GM18870 (cell line): ENCODE data around the gene NCOA5.
"Not testable (repeated sequence)": the region's sequence is repeated elsewhere in the genome, so short reads cannot be mapped to it uniquely, and the experiment has no call there.

Experiments used
- ATAC-seq: cut with Tn5 transposase; IDR thresholded peaks from one replicate; pipeline ENCODE4 v1.9.1; 2021; ENCODE audit warnings: moderate library complexity; ENCODE audit not compliant: unreplicated experiment

NCOA5 gene

GRCh38 chr20:46093531-46093930, 3.8 kb upstream of the NCOA5 start:
- ATAC-seq, result no peak

- ATAC-seq, result not testable (repeated sequence)
Observed at GRCh38 chr20:46091622-46092535, 2.1 kb upstream of the NCOA5 start.

GRCh38 chr20:46089167-46089416, 670 bp downstream of the NCOA5 start:
- ATAC-seq, result peak; percentile 22

DNA sequence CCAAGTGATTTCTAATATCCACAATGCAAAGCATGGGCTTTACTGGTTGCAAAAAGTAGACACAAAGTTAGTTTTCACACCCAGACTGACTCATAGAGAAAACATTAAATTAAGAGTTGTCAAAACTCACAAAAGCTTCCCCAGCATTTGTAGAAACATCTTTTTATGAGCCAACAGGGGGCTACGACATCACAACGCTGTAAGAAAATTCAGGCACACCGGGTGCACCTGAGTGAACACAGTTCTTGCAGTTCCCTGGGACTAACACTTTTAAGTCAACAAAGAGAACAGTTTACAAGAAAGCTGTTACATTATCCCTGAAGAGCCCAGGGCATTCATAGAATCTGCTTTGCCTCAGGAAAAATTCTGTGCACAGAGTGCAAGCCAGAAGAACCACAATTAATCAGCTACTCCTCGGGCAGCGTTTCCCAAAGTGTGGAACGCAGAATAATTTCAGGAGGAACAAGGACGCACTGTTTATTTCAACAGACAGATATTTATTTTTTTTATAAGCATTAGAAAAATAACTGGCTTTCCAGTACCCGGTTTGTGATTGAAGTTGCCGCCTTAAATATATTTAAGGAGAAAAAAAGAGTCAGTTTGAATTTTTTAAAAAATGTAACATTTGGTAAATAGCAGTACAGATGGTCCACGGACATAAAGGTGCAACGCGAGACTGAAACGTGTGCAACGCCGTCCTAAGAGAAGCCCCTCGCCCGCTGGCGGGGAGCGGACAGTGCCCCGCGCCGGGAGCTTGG, 1.2 kb downstream of the NCOA5 start:
- ATAC-seq, result no peak

DNA sequence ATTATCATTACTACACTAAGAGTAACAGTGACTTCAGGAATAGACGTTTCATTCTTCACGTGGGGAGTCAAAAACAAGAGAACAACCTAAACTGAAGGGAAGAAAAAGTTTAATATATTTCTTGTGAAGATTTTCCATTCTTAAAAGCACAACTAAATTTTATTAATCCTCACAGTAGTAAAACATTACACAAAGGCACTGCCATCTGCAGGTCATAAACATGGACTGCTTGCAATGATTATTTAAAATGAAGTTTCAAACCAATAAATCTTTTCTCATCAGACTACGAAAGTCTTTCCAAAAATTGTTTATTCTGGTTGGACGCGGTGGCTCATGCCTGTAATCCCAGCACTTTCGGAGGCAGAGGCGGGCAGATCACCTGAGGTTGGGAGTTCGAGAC, 2.6 kb downstream of the NCOA5 start:
- ATAC-seq, result no peak

- no peak for ATAC-seq
Observed at GRCh38 chr20:46085179-46085851, 4.4 kb downstream of the NCOA5 start.

DNA sequence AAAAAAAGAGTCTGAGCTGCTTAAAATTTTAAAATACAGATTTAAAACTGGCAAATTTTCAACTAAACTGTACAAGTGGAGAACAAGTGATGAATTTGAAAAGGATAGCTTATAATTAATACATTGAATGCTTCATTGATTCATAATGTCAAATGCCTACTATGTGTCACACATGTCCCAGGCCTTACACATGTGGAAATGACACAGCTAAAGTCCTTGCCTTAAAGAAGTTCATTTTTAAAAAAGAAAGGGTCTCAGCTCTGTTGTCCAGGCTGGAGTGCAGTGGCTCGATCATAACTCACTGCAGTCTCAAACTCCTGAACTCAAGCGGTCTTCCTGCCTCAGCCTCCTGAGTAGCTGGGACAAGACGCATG, 5.0 kb downstream of the NCOA5 start:
- no peak for ATAC-seq

GRCh38 chr20:46083531-46084061, 6.2 kb downstream of the NCOA5 start:
- ATAC-seq, result no peak

- ATAC-seq, result no peak
Observed at GRCh38 chr20:46083101-46083500, 6.7 kb downstream of the NCOA5 start.

DNA sequence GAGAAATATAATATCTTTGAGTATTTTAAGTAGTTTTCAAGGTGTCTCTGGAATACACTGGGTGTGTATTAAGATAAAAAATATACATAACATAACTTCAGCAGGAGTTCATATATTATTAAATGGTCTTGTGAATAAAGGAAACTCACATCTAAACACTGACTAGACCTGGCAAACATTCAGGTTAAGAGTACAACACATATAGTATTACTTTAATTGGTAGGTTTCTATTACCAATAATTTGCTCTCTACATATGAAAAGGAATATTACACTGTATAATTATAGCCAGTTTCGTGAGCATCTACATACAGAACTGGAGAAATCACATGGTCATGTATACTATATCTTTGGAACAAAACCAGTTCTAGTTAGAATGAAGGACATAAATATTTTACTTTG, 8.7 kb downstream of the NCOA5 start:
- no peak for ATAC-seq

- no peak for ATAC-seq
Observed at GRCh38 chr20:46078954-46079353, 10.8 kb downstream of the NCOA5 start.

DNA sequence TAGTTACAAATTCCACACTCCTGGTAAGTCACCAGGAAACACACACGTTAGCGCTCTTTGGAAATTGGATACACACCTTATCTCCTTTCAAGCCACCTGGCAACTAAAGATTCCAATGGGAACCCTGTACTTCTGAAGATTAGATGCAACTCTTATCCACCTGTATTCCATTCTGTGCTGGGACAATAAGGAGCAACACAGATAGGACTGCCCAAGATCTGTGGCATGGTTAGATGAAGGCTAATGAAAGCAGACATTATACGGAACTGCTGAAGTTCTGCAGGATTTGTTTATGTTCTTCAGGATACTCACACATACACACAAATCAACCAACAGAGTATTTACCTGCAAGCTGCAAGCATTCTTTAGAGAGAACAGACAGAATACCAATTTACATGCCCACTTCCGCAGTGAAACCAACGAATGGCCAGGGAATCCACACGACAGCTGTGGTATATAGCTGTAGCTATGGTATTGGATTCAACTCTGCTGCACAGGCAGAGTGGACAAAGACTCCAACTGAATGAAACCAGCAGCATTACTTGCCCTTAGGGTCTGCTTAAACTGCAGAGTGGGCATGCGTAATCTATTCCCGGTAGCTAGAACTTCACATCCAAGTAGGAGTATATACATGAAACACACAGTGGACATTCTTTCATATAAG, 12.0 kb downstream of the NCOA5 start:
- ATAC-seq, result no peak

GRCh38 chr20:46076806-46077205, 13.0 kb downstream of the NCOA5 start:
- no peak for ATAC-seq

- no peak for ATAC-seq
Observed at GRCh38 chr20:46074006-46074405, 15.8 kb downstream of the NCOA5 start.

DNA sequence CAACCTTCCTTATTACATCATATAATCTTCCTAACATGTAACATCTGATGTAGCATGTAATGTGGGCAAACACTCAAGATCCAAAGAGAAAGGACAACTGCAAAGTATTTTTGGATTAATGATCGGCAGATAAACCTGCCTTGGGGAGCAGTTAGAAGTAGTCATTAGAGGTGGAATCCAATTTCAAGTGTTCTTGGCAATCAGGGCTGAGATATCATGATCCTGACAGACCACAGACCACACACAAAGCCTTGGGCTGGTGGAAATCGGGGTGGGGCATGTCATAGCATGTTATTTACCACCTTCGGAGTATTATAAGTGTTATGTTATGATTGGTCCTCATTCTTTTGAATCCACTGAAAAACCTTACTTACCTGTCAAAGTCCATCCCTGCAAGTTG, 16.3 kb downstream of the NCOA5 start:
- ATAC-seq, result no peak

DNA sequence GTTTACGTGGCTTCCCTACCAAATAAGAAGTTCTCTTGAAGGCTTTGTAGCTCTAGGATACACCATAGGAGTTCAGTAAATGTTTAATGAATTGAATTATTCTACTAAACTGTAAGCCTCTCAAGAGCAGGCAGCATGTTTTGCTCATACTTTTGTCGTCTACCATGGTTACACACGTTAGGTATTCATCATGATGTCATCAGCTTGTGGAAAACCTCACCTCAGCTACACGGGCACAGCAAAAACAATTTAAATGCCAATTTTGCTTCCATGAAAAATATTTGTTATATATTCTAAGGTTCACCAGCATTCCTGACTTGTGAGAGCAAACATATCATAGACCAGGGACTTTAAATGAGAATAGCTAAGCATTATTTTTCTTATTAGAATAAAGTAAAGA, 16.7 kb downstream of the NCOA5 start:
- ATAC-seq, result no peak

DNA sequence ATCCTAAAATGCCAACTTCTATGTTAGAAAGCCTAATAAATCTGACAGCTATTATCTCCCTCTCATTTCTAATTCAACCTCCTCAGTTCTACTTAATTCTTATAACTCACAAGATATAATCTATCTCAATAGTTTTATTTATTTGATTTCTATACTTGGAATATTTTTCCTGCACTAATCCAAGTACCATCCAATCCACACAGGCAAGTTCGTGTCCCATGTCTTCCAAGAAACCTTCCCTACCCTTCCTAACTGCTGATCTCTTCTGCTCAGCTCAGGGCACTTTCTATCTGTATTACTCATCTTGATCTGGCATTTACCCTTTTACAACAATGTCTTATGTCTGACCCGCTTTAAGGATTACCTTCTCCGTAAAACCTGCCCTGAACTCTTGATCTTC, 18.2 kb downstream of the NCOA5 start:
- ATAC-seq, result no peak

DNA sequence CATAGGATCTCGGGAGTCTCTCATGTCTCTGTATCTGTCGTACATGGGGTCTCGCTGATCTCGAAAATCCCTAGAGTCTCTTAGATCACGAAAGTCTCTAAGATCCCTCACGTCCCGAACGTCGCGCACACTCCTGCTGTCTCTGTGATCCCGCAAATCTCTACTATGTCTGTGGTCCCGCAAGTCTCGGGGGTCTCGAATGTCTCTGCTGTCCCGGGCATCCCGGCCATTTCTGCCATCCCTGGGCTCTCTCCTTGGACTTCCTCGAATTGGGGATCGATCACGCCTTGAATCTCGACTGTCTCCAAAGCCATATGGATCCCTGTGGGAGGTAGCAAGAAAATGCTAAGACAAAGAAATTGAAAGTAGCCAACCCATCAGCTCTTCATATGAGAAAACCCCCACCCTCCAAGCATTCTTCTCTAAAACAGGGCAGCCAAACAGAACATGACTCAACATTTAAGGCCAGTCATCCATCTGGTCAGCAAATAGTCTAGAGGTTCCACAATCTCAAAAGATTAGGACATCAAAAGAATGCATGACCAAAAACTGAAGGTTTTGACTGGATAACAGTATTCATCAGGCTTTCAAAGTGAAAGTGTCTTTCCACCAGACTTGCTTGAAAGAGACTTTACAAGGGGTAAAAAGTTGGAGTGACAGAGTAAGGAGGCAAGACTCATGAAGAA, 19.4 kb downstream of the NCOA5 start:
- ATAC-seq, result no peak

GRCh38 chr20:46065691-46066090, 24.1 kb downstream of the NCOA5 start:
- ATAC-seq, result no peak

DNA sequence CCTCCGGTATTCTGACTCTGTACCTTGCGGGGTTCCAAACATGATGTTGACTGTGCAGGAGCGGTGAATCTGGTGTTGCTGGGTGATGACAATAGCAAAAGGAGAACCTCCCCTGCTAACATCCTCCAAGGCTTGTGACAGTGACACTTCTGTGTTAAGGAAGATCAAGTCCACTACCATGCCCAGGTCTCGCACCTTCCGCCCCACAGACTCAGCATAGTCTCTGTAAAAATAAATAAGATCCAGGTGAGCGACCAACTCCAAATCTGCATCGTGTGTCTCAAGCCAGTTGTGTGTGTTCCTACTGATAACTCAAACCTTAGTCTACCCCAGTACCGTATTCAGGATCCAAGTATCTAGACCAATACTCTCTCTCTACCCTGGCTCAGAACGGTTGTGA, 24.8 kb downstream of the NCOA5 start:
- ATAC-seq, result no peak

- ATAC-seq, result no peak
Observed at GRCh38 chr20:46063652-46064054, 26.1 kb downstream of the NCOA5 start.
